SU-DHL-6 (cell line): ENCODE measurements around the gene PON3.

Source experiments
- H2AFZ ChIP-seq: fragments of 200-600 bp; sonication (generic); 2 replicates; pipeline ENCODE4 v1.6.1; 2014; ENCODE audit warnings: low read depth, mild to moderate bottlenecking, moderate library complexity, mixed read lengths, antibody characterized with exemption, low read length; ENCODE audit not compliant: severe bottlenecking
- H3F3A ChIP-seq: fragments of 200-600 bp; shearing (Covaris generic); 2 replicates; pipeline ENCODE4 v1.6.0; 2016; ENCODE audit warnings: antibody characterized with exemption, mild to moderate bottlenecking; ENCODE audit not compliant: insufficient read depth
- H3K27ac ChIP-seq: fragments of 200-600 bp; sonication (generic); 2 replicates; pipeline ENCODE4 v1.5.1; 2016; ENCODE audit warnings: low read depth, mild to moderate bottlenecking, low read length, moderate library complexity, mixed read lengths
- H3K27me3 ChIP-seq: fragments of 200-600 bp; sonication (generic), shearing (Covaris generic); 2 replicates; pipeline ENCODE4 v1.6.0; 2014; ENCODE audit warnings: mild to moderate bottlenecking, low read length
- H3K36me3 ChIP-seq: fragments of 200-600 bp; sonication (generic); 2 replicates; pipeline ENCODE4 v1.6.1; 2014; ENCODE audit warnings: mild to moderate bottlenecking, low read length, mixed read lengths
- H3K4me2 ChIP-seq: fragments of 300-600, 200-600 bp; shearing (Covaris generic), sonication (generic); 2 replicates; pipeline ENCODE4 v1.6.0; 2014; ENCODE audit warnings: low read length, low read depth, mild to moderate bottlenecking; ENCODE audit not compliant: poor library complexity, severe bottlenecking
- H3K4me3 ChIP-seq: fragments of 200-600 bp; sonication (generic); 2 replicates; pipeline ENCODE4 v1.5.1; 2014; ENCODE audit warnings: antibody characterized with exemption, low read length, mild to moderate bottlenecking, mixed read lengths; ENCODE audit not compliant: insufficient read depth, poor library complexity, severe bottlenecking
- H3K79me2 ChIP-seq: fragments of 200-600 bp; sonication (generic); 2 replicates; pipeline ENCODE4 v1.6.1; 2014; ENCODE audit warnings: mild to moderate bottlenecking, low read length, moderate library complexity; ENCODE audit not compliant: insufficient read depth
- H3K9ac ChIP-seq: fragments of 200-600 bp; sonication (generic); 2 replicates; pipeline ENCODE4 v1.7.0; 2014; ENCODE audit warnings: mild to moderate bottlenecking, low read length
- H3K9me2 ChIP-seq: fragments of 200-600 bp; sonication (generic); replicated peaks from 2 replicates; pipeline ENCODE4 v1.6.1; 2014; ENCODE audit warnings: low read length; ENCODE audit not compliant: insufficient read depth
- H3K9me3 ChIP-seq: fragments of 200-600 bp; sonication (generic); 2 replicates; pipeline ENCODE4 v1.6.1; 2014; ENCODE audit warnings: low read length, mixed read lengths; ENCODE audit not compliant: insufficient read depth
- H4K20me1 ChIP-seq: fragments of 200-600 bp; sonication (generic); 2 replicates; pipeline ENCODE4 v1.6.1; 2014; ENCODE audit warnings: low read depth, mild to moderate bottlenecking, antibody characterized with exemption, low read length, moderate library complexity, mixed read lengths
- EZH2phosphoT487 ChIP-seq: fragments of 200-600 bp; sonication (generic), shearing (Covaris generic); conservative IDR thresholded peaks from 2 replicates; pipeline ENCODE4 v1.6.1; 2018; ENCODE audit warnings: mild to moderate bottlenecking, antibody characterized with exemption, low read length, moderate library complexity, mixed read lengths
- TF ChIP-seq, protein P1 (sequence below): fragments of 200-600 bp; sonication (generic); IDR thresholded peaks from one replicate; pipeline ENCODE4 v1.5.1; 2017; ENCODE audit warnings: antibody characterized with exemption, mild to moderate bottlenecking, low read length, moderate library complexity; ENCODE audit not compliant: insufficient read depth, poor library complexity, severe bottlenecking

The PON3 gene

DNA sequence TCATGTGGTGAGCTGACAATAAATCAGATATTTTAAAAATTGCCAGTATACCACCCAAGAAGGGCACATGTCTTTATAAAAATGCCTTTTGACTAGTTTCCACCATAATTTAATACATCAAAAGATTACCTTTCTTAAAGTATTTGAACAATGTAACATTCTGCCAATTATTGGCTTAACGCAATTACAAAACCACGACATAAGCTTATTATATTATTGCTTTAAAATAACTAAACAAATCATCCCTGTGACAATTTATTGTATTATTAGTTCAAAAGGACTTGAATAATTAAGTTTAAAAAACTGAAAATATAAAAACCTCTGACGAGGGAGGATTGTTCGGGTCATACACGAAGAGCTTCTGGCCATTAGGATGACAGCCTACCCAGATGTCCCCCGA, 9.6 kb upstream of the PON3 start:
- H3K27ac ChIP-seq = no peak overlapping the region
- H3K9me2 ChIP-seq = no peaks in the 10 kb centered on the region
- no peaks in the 10 kb centered on the region for H3F3A ChIP-seq
- H3K36me3 ChIP-seq = no peaks in the 10 kb centered on the region
- no peak overlapping the region for H3K9ac ChIP-seq
- no peak overlapping the region for H3K4me2 ChIP-seq
- TF ChIP-seq, protein P1, sequence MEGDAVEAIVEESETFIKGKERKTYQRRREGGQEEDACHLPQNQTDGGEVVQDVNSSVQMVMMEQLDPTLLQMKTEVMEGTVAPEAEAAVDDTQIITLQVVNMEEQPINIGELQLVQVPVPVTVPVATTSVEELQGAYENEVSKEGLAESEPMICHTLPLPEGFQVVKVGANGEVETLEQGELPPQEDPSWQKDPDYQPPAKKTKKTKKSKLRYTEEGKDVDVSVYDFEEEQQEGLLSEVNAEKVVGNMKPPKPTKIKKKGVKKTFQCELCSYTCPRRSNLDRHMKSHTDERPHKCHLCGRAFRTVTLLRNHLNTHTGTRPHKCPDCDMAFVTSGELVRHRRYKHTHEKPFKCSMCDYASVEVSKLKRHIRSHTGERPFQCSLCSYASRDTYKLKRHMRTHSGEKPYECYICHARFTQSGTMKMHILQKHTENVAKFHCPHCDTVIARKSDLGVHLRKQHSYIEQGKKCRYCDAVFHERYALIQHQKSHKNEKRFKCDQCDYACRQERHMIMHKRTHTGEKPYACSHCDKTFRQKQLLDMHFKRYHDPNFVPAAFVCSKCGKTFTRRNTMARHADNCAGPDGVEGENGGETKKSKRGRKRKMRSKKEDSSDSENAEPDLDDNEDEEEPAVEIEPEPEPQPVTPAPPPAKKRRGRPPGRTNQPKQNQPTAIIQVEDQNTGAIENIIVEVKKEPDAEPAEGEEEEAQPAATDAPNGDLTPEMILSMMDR = no peak
- no peak for TF ChIP-seq EZH2phosphoT487
- H3K27me3 ChIP-seq = no peaks in the 10 kb centered on the region
- no peaks in the 10 kb centered on the region for H3K79me2 ChIP-seq
- H3K9me3 ChIP-seq = no peaks in the 10 kb centered on the region
- H2AFZ ChIP-seq = no peak overlapping the region
- H4K20me1 ChIP-seq = no peaks in the 10 kb centered on the region
- no peak overlapping the region for H3K4me3 ChIP-seq

DNA sequence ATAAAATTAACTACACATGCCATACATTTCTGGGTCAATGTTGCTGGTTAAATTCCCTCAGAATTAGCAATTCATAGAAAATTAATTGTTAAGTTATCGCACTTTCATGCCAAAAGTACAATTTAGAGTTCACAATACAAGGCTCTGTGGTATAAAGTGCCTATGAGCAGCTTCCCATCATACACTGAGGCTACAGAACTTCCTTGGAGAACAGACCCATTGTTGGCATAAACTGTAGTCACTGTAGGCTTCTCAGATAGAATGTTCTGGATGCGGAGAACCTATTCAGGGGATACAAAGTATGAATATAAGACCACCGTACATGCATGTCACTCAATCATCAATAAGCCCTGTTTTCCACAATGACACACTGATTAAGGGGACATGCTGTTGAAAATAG, 9.0 kb upstream of the PON3 start:
- no peaks in the 10 kb centered on the region for H3K36me3 ChIP-seq

DNA sequence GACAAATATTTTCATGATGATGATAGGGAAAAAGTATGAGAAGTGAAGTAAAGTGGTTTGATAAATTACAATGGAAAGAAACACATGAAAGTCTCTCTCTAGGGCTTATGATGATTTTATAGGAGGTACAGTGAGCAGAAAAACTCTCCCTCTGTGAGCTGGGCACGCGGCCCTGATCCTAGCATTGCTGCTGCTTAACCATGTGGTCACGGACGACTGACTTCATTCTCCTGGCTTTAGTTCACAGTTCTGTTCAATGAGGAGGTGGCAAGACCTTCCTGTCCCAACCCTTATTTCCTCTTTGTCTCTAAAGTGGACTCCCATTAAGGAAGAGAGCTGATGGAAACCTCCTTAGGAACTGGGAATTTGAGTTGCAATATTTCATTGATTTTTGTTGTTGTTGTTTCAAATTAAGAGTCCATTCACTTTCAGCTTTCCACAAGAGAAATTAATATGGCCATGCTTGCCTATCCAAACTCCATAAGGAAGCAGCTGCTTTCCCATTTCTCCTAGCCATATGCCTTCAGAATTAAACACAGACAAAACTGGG, 8.2 kb upstream of the PON3 start:
- TF ChIP-seq, protein P1 = no peak
- no peak for TF ChIP-seq EZH2phosphoT487
- Histone ChIP-seq H3K27ac (no peak overlapping the region), H3K4me2 (no peak overlapping the region)

More for the DNA sequence above, 9.0 kb upstream of the PON3 start:
- Histone ChIP-seq H3K9me2 (no peaks in the 10 kb centered on the region), H3F3A (no peaks in the 10 kb centered on the region), H3K4me3 (no peak overlapping the region), H3K9ac (no peak overlapping the region), H2AFZ (no peak overlapping the region), H4K20me1 (no peaks in the 10 kb centered on the region), H3K27ac (no peak overlapping the region), H3K9me3 (no peaks in the 10 kb centered on the region), H3K27me3 (no peaks in the 10 kb centered on the region), H3K4me2 (no peak overlapping the region), H3K79me2 (no peaks in the 10 kb centered on the region)
- no peak for TF ChIP-seq EZH2phosphoT487
- TF ChIP-seq, protein P1 = no peak

More for the DNA sequence above, 8.2 kb upstream of the PON3 start:
- H3K27me3 ChIP-seq = no peaks in the 10 kb centered on the region
- H3F3A ChIP-seq = no peaks in the 10 kb centered on the region
- no peak overlapping the region for H3K9ac ChIP-seq
- no peak overlapping the region for H3K4me3 ChIP-seq
- no peak overlapping the region for H2AFZ ChIP-seq
- no peaks in the 10 kb centered on the region for H3K9me3 ChIP-seq
- H3K36me3 ChIP-seq = no peaks in the 10 kb centered on the region
- no peaks in the 10 kb centered on the region for H4K20me1 ChIP-seq
- H3K9me2 ChIP-seq = no peaks in the 10 kb centered on the region
- no peaks in the 10 kb centered on the region for H3K79me2 ChIP-seq
